HG03196 (cell line): ENCODE measurements around the gene SCAF8.

Experiments used
- ATAC-seq: cut with Tn5 transposase; IDR thresholded peaks from one replicate; pipeline ENCODE4 v1.9.1; 2021; ENCODE audit not compliant: unreplicated experiment

The SCAF8 gene

DNA sequence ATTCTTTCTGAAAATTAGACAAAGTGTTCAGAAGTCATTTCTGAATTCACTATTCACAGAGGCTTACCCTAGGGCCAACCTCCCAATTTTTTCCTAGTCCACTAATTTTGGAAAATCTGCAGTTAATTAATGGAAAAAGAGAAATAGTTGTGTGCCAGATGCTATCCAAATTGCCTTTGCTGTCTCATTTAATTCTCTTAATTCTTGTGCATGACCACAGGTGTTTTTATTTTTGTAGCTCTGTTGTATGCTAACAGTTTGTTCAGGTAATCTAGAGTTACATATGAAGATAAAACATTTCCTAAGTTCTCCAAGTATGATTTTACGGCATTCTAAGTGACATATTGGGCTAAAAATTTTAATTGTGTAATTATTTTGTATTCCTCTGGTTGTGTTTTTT is 96.8 kb downstream of the SCAF8 start:
- ATAC-seq = no peak

DNA sequence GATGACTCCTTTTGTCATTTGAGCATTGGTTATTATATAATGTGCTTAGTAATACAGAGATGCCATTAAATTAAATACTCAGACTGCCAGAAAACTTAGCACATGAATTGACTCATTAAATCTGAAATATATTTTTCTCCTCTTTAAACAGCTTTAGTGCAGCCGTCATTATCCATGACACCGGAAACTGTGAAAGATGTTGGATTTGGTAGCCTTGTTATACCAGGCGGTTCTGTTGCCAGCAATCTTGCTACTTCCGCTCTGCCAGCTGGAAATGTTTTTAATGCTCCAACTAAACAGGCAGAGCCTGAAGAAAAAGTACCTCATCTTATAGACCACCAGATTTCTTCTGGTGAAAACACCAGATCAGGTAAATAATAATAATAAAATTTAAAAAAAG is 97.6 kb downstream of the SCAF8 start:
- no peak for ATAC-seq

DNA sequence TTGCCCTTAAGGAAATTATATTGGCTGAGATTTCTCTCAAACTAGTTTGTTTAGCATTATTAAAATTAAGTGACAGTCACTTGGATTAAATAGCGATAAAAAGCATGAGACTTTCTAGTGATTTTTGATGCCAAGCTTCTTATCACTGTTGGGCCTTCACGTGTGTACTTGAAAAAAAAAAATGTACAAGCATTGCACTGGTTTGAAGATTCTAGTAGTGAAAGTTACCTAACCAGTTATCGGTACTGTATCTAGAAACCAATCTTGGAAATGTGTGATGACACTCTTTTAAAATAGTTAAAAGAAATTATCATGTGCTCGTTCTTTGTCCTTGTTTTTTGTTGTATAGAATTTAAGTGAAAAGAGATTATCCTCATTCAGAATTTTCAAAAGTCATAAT is 102.1 kb downstream of the SCAF8 start:
- no peak for ATAC-seq

DNA sequence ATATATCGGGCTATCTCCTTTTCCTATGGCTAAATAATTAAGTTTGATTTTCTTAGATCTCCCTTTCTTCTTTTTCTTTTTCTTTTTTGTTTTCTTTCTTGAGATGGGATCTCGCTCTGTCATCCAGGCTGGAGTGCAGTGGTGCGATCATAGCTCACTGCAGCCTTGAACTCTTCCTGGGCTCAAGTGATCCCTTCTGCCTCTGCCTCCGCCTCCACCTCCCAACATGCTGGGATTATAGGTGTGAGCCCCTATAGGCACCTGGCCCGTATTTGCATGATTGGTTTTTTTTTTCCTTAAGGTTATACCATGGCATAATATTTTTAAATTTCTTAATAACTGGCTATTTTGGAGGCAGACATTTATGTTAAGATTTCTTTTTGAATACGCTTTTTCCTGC is 106.3 kb downstream of the SCAF8 start:
- no peak for ATAC-seq

DNA sequence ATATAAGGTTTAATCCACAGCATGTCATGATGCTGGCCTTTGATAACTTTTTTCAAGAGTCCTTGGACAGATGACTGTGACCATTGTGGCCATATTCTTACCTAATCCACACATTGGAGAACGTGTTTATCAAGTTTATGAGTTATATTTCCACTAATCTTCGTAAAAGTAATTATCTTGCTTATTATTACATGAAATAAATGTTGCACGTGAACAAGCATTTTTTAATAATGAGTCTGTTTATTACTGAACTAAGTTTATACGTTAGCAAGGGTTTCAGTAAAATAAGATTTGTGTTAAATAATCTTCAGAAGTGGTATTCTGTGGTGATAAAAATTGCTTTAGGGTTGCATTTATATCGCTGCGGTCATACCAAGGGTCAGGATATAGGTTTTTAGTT is 107.1 kb downstream of the SCAF8 start:
- no peak for ATAC-seq

DNA sequence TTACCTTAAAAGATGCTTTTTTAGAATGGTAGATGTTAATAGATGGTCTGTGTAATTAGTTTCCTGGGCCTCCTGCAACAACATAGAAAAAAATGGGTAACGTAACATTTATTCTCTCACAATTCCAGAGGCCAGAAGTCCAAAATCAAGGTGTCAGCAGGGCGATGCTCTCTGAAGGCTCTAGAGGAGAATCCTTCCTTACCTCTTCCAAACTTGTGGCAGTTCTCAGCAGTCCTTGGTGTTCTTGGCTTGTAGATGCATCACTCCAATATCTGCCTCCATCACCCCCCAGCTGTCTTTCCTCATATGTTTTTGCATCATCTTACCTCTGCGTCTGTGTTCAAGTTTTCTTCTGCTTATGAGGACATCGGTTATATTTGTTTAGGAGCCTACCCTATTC is 107.9 kb downstream of the SCAF8 start:
- ATAC-seq = no peak

DNA sequence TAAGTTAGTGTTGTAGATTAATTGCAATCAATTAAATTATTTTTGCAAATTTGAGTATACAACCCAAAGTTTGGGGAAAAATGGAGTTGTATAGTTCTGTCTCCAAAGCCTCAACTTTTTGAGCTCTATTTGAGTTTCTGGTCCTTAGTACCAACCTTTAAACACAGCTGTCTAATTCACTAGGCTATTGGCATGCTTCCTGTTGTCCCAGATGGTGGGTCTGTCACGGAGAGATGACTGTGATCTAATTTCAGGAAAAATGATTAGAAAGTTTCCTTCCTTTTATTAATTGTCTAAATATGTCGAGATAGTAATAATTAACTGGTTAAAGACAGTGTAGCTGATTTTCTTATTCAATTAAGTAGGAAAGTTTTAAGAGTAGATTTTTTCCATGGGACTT is 109.6 kb downstream of the SCAF8 start:
- no peak for ATAC-seq

DNA sequence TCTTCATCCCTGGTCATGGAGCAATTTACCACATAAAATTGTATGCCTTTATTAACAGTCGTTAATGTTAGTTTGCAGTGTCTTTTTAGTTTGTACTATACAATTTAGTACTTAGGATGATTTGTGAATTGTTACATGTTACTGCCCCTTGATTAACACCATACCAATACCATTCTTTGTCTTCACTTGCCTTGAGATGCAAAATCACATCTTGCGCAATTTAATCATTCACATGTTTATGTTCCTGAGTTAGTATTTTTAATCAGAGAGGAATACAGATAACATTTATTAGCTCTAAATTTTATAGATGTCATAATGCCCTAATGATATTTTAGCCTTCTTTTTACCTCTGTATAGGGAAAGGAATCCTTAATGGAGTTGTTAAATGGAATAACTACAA is 114.1 kb downstream of the SCAF8 start:
- no peak for ATAC-seq

DNA sequence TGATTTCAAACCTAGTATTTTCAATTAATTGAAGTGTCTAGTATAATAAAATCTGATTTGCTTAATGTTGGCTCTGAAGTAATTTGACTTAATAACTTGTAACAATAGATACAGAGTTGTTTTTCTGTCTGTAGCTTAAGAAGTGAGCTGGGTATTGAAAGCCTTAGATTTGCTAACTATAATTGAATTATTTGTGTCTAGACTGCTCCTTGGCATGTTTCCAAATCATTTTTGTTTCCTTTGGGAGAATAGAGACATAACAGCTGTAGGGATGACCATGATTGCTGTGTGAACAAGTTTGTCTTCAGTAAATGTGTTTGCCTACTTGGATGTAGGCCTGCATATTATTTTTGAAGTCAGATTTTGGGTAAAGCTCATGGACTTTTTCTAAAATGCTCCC is 115.4 kb downstream of the SCAF8 start:
- no peak for ATAC-seq

DNA sequence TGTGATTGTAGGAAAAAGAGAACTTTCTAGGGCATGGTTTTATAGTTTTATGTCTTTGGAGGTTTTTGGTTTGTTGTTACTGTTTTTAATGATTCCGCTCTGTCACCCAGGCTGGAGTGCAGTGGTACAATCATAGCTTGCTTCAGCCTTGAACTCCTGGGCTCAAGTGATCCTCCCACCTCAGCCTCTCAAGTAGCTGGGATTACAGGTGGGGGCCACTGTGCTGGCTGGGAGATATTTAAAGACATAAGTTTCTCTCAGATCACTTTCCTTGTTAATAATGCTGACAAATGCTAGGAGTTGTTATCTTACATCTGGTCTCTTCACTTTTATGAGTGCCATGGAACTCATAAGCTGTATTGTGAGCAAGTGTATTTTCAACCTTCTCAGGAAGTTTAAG is 116.3 kb downstream of the SCAF8 start:
- no peak for ATAC-seq

DNA sequence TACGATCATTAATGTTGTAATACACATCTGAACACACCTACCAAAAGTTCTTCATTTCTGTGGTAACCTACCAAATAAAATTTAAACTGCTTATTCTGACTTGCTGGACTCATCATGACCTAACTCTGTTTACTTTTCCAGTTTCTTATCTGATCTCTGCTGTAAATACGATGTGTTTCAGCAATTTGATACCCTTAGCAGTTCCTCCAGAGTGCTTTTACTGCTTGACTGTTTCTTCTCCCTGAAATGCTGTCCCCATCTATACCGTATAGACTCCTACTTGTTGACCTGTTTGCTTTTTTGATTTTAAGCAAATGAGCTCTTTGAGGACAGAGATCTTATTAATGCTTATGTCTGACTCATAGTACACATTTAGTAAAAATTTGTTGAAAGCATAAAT is 119.5 kb downstream of the SCAF8 start:
- ATAC-seq = no peak

DNA sequence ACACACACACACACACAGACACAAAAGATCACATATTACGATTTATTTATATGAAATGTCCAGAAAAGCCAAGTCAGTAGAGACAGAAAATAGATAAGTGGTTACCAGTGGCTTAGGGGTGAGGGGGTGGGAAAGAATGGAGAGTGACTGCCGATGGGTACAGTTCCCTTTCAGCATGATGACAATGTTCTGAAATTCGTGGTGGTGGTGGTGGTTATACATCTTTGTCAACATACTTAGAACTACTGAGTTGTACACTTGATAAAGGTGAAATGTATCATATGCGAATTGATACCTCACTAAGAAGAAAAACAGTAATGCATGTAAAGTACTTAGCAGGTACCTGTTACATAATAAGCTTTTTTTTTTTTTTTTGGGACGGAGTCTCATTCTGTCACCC is 124.3 kb downstream of the SCAF8 start:
- ATAC-seq = no peak

DNA sequence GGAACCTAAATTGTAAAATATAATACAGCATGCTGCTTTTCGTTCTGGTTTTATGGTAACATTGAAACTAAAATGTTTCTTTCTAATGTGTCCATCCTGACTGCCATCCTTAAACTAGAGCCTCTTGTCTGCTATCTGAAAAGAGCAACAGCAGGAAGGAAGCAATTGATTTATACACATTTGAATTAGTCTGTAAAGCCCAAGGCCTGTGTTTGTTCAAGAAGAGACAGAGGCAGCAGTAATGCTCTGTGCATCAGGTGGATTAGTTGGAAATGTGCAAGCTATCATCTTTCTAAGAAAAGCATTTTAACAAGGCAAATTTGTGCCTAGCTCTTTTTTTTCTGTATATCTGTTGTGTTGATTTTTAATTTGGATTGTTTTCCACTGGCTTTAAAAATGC is 128.6 kb downstream of the SCAF8 start:
- ATAC-seq = no peak

DNA sequence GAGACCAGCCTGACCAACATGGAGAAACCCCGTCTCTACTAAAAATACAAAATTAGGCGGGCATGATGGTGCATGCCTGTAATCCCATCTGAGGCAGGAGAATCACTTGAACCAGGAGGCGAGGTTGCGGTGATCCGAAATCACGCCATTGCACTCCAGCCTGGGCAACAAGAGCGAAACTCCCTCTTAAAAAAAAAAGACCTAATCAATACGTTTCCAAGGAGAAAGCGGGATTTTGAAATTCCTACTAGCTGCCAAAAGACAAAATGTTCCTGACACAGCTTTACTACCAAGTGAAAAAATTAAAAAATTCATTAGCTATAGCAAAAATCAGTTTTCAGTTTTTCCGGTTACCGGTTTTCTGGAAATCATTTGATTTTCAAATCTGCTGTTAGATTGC is 129.3 kb downstream of the SCAF8 start:
- ATAC-seq = no peak

DNA sequence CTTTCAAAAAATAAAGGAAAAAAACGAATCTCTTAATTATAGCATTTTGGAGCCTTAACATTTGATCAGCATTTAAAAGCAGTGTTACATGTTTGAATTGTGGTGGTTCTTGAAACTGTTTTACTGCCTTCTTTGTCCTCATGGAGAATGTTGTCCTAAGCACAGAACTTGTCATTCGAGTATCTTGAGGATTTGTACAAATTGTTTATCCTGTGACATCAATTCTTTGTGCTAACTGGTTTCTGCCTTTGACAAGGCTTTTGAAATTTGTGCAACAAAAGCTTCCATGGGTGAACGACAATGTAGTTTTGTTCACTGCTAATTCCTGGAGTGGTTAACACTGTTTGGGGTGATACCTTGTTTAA is 130.8 kb downstream of the SCAF8 start:
- no peak for ATAC-seq

DNA sequence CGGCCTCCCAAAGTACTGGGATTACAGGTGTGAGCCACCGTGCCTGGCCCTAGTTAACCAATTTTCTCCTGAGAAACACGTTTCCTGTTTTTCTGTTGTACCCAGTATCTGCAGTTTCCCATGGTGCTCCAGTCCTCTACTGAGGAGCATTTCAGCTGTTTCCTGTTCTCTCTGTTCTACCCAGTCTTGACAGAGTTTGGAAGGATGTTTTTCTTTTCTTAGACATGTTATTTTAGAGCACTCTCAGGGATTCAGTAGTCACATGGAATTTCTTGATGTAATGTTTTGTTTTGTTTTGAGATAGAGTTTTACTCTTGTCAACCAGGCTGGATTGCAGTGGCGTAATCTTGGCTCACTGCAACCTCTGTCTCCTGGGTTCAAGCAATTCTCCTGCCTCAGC is 132.1 kb downstream of the SCAF8 start:
- ATAC-seq = no peak

DNA sequence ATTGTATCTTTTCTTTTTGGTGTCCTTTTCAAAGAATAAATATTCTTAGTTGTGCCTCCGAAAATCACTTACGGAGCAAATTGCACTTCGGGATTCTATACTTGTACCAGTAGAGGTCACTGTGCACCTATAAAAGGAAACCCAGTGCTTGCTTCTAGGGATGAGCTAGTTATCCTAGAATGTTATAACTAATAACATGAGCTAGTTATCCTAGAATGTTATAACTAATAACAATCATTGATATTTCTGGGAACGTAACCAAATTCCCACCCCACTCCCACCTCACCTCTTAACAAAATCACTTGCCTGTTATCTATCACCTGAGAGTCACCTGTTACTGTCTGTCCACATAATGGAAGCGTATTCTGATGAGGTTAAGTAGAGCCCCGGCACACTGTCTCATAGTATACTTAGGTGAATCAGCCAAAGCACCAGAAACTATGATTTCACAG is 135.0 kb downstream of the SCAF8 start:
- ATAC-seq = no peak

DNA sequence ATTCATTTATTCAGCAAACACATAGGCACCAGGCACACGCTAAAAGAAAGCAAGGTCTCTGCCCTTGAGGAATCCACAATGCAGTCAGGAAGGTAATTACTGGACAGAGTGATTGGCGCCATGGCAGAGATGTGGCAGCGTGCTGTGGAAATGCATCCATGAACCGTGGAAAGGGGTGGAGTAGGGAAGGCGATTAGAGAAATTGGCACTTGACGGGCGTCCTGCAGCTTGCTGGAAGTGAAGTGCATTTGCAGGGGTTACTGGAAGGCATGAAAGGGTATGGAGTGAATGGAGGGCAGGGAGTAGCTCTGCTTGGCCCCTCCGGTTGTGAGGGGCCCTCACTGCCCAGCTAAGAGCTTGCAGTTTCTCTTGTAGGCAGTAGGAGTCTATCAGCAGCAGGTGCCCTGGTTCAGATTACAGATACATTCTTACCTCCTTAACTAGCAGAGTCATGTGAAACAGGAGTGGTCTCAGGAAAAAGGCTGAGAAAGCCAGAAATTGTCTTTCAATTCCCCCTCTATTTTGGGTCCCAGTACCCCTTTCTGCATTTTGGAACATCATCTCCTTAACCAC is 139.4 kb downstream of the SCAF8 start:
- ATAC-seq = no peak

DNA sequence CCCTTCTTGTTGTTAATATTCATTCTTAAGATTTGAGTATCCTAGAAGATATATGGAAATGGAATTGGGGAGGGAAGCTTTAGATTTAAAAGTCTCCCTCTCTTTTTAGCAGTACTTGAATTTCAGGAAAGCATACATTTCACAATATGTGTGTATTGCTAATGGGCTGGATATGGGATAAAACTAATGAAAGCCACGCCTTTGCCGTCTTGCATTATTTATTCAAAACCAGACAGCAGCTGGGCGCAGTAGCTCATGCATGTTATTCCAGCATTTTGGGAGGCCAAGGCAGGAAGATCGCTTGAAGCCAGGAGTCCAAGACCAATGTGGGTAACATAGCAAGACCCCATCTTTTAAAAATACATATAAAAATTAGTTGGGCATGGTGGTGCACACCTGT is 140.3 kb downstream of the SCAF8 start:
- ATAC-seq = no peak

DNA sequence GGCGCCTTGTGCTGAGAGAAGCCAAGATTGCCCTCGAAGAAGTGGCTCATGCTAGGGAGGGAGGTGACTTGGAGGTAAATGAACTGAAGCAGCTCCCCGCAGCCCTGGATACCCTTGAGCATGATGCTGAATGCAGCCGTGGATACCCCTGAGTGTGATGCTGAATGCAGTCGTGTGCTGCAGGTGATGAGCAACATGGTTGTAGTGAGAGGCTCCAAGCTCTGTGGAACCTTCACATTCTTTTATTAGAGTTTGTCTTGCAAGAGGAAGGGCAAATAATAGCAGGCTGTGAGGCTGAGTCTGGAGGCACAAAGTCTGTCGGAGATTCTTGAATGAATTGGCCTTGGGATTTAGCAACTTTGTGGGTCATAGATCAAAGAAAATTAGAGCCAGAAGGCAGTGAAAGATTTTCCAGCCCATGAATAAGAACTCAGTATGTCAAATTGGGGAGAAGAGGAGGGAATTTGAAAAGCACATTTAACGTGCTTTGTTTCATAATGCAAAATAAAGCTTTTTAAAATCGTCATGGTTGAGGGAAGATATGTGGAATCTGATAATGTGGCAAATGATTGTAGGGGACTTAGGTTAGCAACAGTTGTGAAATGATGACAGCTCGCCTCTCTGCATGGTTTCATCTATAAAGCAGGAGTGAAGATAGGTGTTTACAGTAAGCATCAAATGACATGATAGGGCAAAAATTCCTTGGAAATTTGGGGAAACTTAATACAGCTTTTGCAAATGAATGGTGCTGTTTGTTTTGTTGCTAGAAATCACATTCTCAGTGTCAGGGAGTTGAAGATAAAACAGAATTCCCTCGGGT is 141.8 kb downstream of the SCAF8 start:
- ATAC-seq = no peak

DNA sequence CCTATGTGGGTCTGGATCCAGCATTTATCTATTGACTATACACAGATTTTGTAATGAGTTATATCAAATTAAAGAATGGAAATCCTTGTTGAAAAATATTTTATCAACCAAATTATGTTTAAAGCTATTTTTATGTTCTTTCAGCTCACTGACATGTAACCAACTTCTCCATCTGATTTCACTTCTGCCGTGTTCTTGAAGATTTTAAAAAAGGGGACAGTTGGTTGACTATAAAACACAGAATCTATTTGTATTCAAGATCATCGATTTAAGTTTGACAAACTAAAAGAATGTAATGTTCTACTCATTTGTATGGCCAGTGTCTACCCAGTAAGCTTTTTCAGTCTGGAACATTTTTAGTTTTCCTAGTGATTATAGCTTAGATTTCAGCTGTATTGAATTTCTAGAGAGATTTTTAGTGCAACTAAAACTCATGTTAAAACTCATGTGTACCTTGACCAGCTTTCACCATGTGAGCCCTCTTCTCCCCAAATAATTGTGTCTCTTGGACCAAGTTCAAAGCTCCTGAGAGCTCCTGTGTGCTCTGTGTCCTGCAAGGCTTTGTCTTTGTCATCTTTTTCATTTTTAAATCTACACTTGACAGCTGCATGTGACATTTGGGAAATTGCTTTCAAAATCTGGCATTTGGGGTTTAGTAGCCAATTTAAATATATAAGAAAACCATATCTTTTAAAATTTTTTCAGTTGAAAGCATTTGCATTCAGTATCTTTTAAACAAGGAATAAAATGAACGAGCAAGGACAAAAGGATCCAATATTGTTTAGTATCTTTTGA is 143.5 kb downstream of the SCAF8 start:
- no peak for ATAC-seq

DNA sequence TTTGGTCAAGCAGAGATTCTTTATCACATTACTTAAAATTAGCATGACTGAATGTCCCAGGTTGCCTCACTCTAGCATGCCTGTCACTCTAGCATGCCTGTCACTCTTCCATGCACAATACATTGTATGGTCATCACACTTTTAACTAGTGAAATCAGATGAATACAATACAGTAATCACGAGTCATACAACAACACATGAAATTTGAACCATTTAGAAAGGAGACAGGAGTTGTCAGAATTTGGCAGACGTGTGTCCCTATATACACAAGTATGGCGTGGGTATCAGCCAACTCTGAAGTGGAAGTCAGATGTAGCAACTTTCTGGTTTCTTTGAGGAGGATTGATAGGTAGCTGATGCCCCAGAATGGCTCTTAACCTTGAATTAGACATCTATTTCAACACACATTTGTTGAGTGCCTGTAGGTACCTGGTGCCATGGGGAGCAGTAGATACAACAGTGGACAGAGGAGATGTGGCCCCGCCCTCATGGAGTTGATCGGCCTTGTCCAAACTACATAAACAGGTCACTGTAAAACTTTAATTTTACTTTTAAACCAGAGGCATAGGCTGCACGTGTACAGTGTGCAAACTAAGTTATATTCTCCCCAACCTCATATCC is 145.8 kb downstream of the SCAF8 start:
- ATAC-seq = no peak
